GM12878 (cell line): ENCODE data around the gene SHC4. TPM values are rescaled to one million over a fixed set of nuclear protein-coding genes. Genes with fewer than 3 reads are reported as not detected.

Experiments used
- EED ChIP-seq: sonication (generic); IDR thresholded peaks from 2 replicates; pipeline ENCODE4 v1.6.1; 2016; ENCODE audit warnings: antibody characterized with exemption, low read depth
- FOXK2 ChIP-seq: fragments of 450-650 bp; IDR thresholded peaks from 2 replicates; pipeline ENCODE4 v1.6.1; 2017; ENCODE audit warnings: mild to moderate bottlenecking, moderate library complexity
- JUNB ChIP-seq: IDR thresholded peaks from 2 replicates; pipeline ENCODE4 v1.6.1; 2016; ENCODE audit warnings: antibody characterized with exemption, mild to moderate bottlenecking
- MYC ChIP-seq: IDR thresholded peaks from 2 replicates; pipeline ENCODE4 v1.6.1; 2011; ENCODE audit warnings: mild to moderate bottlenecking, low read length, moderate library complexity, inconsistent platforms; ENCODE audit not compliant: insufficient read depth, insufficient replicate concordance, insufficient read length, severe bottlenecking
- NFXL1 ChIP-seq: fragments of 450-650 bp; IDR thresholded peaks from 2 replicates; pipeline ENCODE4 v1.6.1; 2017; ENCODE audit warnings: antibody characterized with exemption, mild to moderate bottlenecking, borderline replicate concordance
- NR2F1 ChIP-seq: fragments of 450-650 bp; conservative IDR thresholded peaks from 2 replicates; pipeline ENCODE4 v1.6.1; 2017; ENCODE audit warnings: mild to moderate bottlenecking
- POLR2AphosphoS2 ChIP-seq: IDR thresholded peaks from 2 replicates; pipeline ENCODE4 v1.6.1; 2011; ENCODE audit warnings: low read depth, mild to moderate bottlenecking, low read length, improper control_type of control experiment, moderate library complexity
- POLR2AphosphoS5 ChIP-seq: IDR thresholded peaks from 2 replicates; pipeline ENCODE4 v1.6.1; 2011; ENCODE audit warnings: mild to moderate bottlenecking, low read length, inconsistent platforms
- RUNX3 ChIP-seq: IDR thresholded peaks from 2 replicates; pipeline ENCODE4 v1.6.1; 2012; ENCODE audit warnings: low read length, inconsistent platforms
- SREBF1 ChIP-seq: IDR thresholded peaks from 2 replicates; pipeline ENCODE4 v1.6.1; 2012; ENCODE audit warnings: mild to moderate bottlenecking, low read length
- TCF3 ChIP-seq: IDR thresholded peaks from 2 replicates; pipeline ENCODE4 v1.6.1; 2012; ENCODE audit warnings: low read depth, mild to moderate bottlenecking, low read length, borderline replicate concordance; ENCODE audit not compliant: insufficient read depth
- ZBTB4 ChIP-seq: fragments of 450-650 bp; formaldehyde crosslinking; IDR thresholded peaks from 2 replicates; pipeline ENCODE4 v1.4.0; 2022; ENCODE audit warnings: mild to moderate bottlenecking, moderate library complexity
- polyA plus RNA-seq, 11 experiments: library from polyadenylated mRNA; depleted of rRNA in 4 of 11; unstranded in 6 of 11; stranded (reverse) in 5 of 11; fragments of >200 nt; fragmentation: Nextera tagmentation in 4 of 11; fragmentation: Illumina TruSeq in 1 of 11; extraction: Ambion mirVana in 4 of 11; extraction: Trizol in 1 of 11; gene quantifications; 1 replicate in 1 of 11; 2 replicates in 10 of 11; pipeline versions ENCODE4 v1.2.1 to v1.2.3, GENCODE V29; 2011 to 2016; ENCODE audit warnings: inconsistent platforms in 2 of 11, missing spikeins in 2 of 11, low read depth in 1 of 11
- total RNA-seq, 4 experiments: library from RNA; depleted of rRNA in 3 of 4; stranded (reverse); fragments of >200 nt in 3 of 4; fragmentation: Illumina TruSeq in 1 of 4; extraction: Trizol in 1 of 4; gene quantifications; 2 replicates each; pipeline versions ENCODE4 v1.2.1 to v1.2.3, GENCODE V29; 2013 to 2021
- TF ChIP-seq, protein P1 (sequence below): fragments of 450-650 bp; IDR thresholded peaks from 2 replicates; pipeline ENCODE4 v1.6.1; 2018; ENCODE audit warnings: borderline replicate concordance, mild to moderate bottlenecking; ENCODE audit not compliant: partially characterized antibody
- TF ChIP-seq, protein P2 (sequence below): fragments of 150-350 bp; IDR thresholded peaks from 2 replicates; pipeline ENCODE4 v1.6.1; 2014; ENCODE audit warnings: mild to moderate bottlenecking, low read depth, low read length
- TF ChIP-seq, protein P3 (sequence below): IDR thresholded peaks from 2 replicates; pipeline ENCODE4 v1.6.1; 2012; ENCODE audit warnings: low read depth, low read length, improper control_type of control experiment
- TF ChIP-seq, protein P4 (sequence below): IDR thresholded peaks from 2 replicates; pipeline ENCODE4 v1.6.1; 2012; ENCODE audit warnings: low read depth, low read length, improper control_type of control experiment

SHC4 gene
- total and polyA plus RNA-seq, 10 of the 15 experiments (the other 5 are each of a cell fraction or from before 2014, with no cell fraction given), result 0.04 to 0.87 (median 0.14) TPM

DNA sequence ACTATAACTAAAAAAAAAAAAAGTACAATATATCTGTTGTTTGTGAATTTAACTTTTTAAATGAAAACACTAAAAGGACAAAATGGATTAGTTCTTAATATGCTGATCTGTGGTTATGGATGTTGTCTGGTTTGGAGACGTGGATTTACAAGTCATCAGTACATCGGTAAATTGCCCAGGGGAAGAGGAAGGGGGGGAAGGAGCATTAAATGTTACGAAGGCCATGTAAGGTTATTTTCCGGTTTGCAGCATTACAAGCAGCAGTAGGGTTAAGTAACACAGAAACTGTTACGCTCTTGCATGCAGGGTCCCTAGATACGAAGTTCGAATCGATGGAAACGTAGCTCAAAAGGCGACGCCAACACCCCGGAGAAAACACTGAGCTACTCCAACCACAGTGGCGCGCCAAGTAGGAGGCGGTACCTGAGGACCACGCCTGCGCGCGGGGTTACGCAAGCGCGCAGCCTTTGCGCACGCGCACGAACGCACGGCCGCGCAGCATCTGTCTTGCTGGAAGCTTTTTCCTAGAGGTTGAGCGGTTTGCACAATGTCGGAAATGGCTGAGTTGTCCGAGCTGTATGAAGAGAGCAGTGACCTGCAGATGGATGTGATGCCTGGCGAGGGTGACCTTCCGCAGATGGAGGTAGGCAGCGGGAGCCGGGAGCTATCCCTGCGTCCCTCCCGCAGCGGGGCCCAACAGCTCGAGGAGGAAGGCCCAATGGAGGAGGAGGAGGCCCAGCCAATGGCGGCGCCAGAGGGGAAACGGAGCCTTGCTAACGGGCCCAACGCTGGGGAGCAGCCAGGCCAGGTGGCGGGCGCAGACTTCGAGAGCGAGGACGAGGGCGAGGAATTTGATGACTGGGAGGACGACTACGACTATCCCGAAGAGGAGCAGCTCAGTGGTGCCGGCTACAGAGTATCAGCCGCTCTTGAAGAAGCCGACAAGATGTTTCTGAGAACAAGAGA is 85.8 kb downstream of the SHC4 start, which contains the start of gene EID1 (continued):
- TF ChIP-seq SREBF1 (no peak), RUNX3 (peak; percentile 75), FOXK2 (no peak), ZBTB4 (CRISPR knock-in tag) (no peak), POLR2AphosphoS5 (peak; percentile 94), NR2F1 (no peak), TCF3 (0 out of 2 replicates have a peak, but pooled peaks have one; percentile 5), NFXL1 (no peak), POLR2AphosphoS2 (peak; percentile 94), EED (peak; percentile 27; the same call in 1 of the 2 replicates), JUNB (no peak), MYC (no peak)
- TF ChIP-seq, protein P1, sequence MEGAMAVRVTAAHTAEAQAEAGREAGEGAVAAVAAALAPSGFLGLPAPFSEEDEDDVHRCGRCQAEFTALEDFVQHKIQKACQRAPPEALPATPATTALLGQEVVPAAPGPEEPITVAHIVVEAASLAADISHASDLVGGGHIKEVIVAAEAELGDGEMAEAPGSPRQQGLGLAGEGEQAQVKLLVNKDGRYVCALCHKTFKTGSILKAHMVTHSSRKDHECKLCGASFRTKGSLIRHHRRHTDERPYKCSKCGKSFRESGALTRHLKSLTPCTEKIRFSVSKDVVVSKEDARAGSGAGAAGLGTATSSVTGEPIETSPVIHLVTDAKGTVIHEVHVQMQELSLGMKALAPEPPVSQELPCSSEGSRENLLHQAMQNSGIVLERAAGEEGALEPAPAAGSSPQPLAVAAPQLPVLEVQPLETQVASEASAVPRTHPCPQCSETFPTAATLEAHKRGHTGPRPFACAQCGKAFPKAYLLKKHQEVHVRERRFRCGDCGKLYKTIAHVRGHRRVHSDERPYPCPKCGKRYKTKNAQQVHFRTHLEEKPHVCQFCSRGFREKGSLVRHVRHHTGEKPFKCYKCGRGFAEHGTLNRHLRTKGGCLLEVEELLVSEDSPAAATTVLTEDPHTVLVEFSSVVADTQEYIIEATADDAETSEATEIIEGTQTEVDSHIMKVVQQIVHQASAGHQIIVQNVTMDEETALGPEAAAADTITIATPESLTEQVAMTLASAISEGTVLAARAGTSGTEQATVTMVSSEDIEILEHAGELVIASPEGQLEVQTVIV, result no peak
- TF ChIP-seq, protein P2, sequence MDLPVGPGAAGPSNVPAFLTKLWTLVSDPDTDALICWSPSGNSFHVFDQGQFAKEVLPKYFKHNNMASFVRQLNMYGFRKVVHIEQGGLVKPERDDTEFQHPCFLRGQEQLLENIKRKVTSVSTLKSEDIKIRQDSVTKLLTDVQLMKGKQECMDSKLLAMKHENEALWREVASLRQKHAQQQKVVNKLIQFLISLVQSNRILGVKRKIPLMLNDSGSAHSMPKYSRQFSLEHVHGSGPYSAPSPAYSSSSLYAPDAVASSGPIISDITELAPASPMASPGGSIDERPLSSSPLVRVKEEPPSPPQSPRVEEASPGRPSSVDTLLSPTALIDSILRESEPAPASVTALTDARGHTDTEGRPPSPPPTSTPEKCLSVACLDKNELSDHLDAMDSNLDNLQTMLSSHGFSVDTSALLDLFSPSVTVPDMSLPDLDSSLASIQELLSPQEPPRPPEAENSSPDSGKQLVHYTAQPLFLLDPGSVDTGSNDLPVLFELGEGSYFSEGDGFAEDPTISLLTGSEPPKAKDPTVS, result no peak
- TF ChIP-seq, protein P3, sequence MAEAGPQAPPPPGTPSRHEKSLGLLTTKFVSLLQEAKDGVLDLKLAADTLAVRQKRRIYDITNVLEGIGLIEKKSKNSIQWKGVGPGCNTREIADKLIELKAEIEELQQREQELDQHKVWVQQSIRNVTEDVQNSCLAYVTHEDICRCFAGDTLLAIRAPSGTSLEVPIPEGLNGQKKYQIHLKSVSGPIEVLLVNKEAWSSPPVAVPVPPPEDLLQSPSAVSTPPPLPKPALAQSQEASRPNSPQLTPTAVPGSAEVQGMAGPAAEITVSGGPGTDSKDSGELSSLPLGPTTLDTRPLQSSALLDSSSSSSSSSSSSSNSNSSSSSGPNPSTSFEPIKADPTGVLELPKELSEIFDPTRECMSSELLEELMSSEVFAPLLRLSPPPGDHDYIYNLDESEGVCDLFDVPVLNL, result peak; percentile 69; the same call in 1 of the 2 replicates
- TF ChIP-seq, protein P4, sequence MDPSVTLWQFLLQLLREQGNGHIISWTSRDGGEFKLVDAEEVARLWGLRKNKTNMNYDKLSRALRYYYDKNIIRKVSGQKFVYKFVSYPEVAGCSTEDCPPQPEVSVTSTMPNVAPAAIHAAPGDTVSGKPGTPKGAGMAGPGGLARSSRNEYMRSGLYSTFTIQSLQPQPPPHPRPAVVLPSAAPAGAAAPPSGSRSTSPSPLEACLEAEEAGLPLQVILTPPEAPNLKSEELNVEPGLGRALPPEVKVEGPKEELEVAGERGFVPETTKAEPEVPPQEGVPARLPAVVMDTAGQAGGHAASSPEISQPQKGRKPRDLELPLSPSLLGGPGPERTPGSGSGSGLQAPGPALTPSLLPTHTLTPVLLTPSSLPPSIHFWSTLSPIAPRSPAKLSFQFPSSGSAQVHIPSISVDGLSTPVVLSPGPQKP, result peak; percentile 66
